Esophagus squamous epithelium (tissue), 5 donors: ENCODE data around the gene IL20RA. TPM values are rescaled to one million over a fixed set of nuclear protein-coding genes. Genes with fewer than 3 reads are reported as not detected.
A peak's percentile ranks its signal among the peaks of the same experiment; 100 is the strongest.

Source experiments
- DNase-seq: peaks from one replicate; lab custom pipeline; 2025; lab: John Stamatoyannopoulos, UW
- H3K27ac ChIP-seq, 4 donors: fragments of 200-600 bp; sonication (generic); one replicate each; pipeline ENCODE4 v1.5.1; 2016 to 2019; ENCODE audit warnings: mild to moderate bottlenecking in 1 of 4
- H3K27me3 ChIP-seq, 4 donors: fragments of 200-600 bp; sonication (generic); 1 replicate in 3 of 4; 2 replicates in 1 of 4; pipeline versions ENCODE4 v1.5.1 to v1.6.0; 2017 to 2021; ENCODE audit warnings: antibody characterized with exemption in 1 of 4
- H3K36me3 ChIP-seq, 3 donors: fragments of 200-600 bp; sonication (generic); one replicate each; pipeline ENCODE4 v1.5.1; 2016 to 2019
- H3K4me1 ChIP-seq, 3 donors: fragments of 200-600 bp; sonication (generic); one replicate each; pipeline ENCODE4 v1.5.1; 2017 to 2019
- H3K4me3 ChIP-seq, 4 donors: fragments of 200-600 bp; sonication (generic); 1 replicate in 3 of 4; 2 replicates in 1 of 4; pipeline ENCODE4 v1.5.1; 2016 to 2019; ENCODE audit warnings: mild to moderate bottlenecking in 2 of 4, moderate library complexity in 1 of 4
- H3K9me3 ChIP-seq, 3 donors: fragments of 200-600 bp; sonication (generic); one replicate each; pipeline ENCODE4 v1.5.1; 2016 to 2019
- CTCF ChIP-seq, 6 experiments: fragments of 450-650 bp in 4 of 6; fragments of 200-600 bp in 2 of 6; sonication (generic) in 2 of 6; IDR thresholded peaks; one replicate each; pipeline ENCODE4 v1.5.1; 2016 to 2019; ENCODE audit warnings: antibody characterized with exemption in 6 of 6, mild to moderate bottlenecking in 4 of 6, moderate library complexity in 4 of 6
- POLR2A ChIP-seq, 4 donors: fragments of 450-650 bp; IDR thresholded peaks; one replicate each; pipeline ENCODE4 v1.6.1; 2017; ENCODE audit warnings: antibody characterized with exemption in 4 of 4, mild to moderate bottlenecking in 4 of 4, moderate library complexity in 3 of 4
- WGBS, 2 donors: methylation state at CpG; one replicate each; pipeline ENCODE4 v1.1.5; 2018; 5-methylcytosine and 5-hydroxymethylcytosine counted together
- intact Hi-C: fragments of 100-400 bp; cut with DNase I; formaldehyde crosslinking; loops from one replicate; pipeline ENCODE4 v1.15.0; 2022
- total RNA-seq, 4 donors: library from RNA; depleted of rRNA; stranded (reverse); fragments of >200 nt; gene quantifications; one replicate each; pipeline ENCODE4 v1.1.0, GENCODE V29; 2016
- donor health status: DM: yes; HTN: yes; CAD: no.

Gene IL20RA
- total RNA-seq, 4 donors from 2014 or later = 11.1 to 20.7 (median 13.1) TPM

DNA sequence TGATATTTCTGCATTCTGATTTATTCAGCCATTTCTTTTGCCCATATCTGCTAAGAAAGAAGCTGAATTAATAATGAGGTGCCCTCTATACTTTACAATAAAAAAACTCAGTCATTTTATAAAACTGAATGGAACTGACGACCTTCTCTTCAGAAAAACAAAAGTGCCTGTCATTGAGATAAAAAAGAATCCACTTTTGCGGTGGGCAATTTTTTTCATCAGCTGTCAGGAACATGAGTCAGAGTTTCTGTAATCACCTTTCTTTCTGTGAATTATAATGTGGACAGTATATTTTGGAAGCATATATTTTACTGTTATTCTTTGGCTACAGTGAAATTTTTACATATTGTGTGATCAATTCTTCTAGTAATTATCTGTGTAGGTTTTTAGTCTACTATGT, 33.4 kb downstream of the IL20RA start:
- no peak for DNase-seq
- WGBS, 2 donors = 29 to 36% methylated on average over 2 of the region's 2 CpGs
- Histone ChIP-seq H3K4me1 (peaks cover 0 to 44% (median 10%) of the 10 kb centered on the region in 3 donors), H3K9me3 (no peaks in the 10 kb centered on the region), H3K36me3 (peaks cover 0 to 21% (median 0%) of the 10 kb centered on the region in 3 donors), H3K27ac (no peak overlapping the region), H3K27me3 (peaks cover 0 to 4% (median 0%) of the 10 kb centered on the region in 4 donors), H3K4me3 (no peak overlapping the region)
- intact Hi-C loops = no loop called here
- TF ChIP-seq POLR2A (IDR thresholded peaks at IDR 0.05) (no peak), CTCF (IDR thresholded peaks at IDR 0.05) (no peak)

- Histone ChIP-seq H3K4me3 (no peak overlapping the region), H3K27me3 (no peaks in the 10 kb centered on the region), H3K4me1 (peaks cover 0 to 39% (median 10%) of the 10 kb centered on the region in 3 donors), H3K9me3 (no peaks in the 10 kb centered on the region), H3K27ac (no peak overlapping the region), H3K36me3 (peaks cover 0 to 26% (median 0%) of the 10 kb centered on the region in 3 donors)
- WGBS, 2 donors = 88 to 89% methylated on average over 4 of the region's 4 CpGs
- intact Hi-C loops = no loop called here
- no peak for DNase-seq
- TF ChIP-seq CTCF (IDR thresholded peaks at IDR 0.05) (no peak), POLR2A (IDR thresholded peaks at IDR 0.05) (no peak)
Measured at GRCh38 chr6:137010128-137010718, 34.5 kb downstream of the IL20RA start.

- no peak overlapping the region for H3K4me3 ChIP-seq
- TF ChIP-seq POLR2A (IDR thresholded peaks at IDR 0.05) = no peak
- no peak for TF ChIP-seq CTCF (IDR thresholded peaks at IDR 0.05)
- H3K36me3 ChIP-seq = peaks cover 0 to 26% (median 0%) of the 10 kb centered on the region in 3 donors
- no peak overlapping the region for H3K27ac ChIP-seq
- H3K4me1 ChIP-seq = peaks cover 0 to 26% (median 10%) of the 10 kb centered on the region in 3 donors
- 53 to 54% methylated on average over 9 of the region's 9 CpGs for WGBS, 2 donors
- no peak for DNase-seq
- intact Hi-C loops = no loop called here
- H3K27me3 ChIP-seq = no peaks in the 10 kb centered on the region
- H3K9me3 ChIP-seq = no peaks in the 10 kb centered on the region
Measured at GRCh38 chr6:137008204-137008603, 36.6 kb downstream of the IL20RA start.

GRCh38 chr6:137006056-137006455, 38.7 kb downstream of the IL20RA start:
- no peak for DNase-seq
- Histone ChIP-seq H3K36me3 (peaks cover 0 to 26% (median 0%) of the 10 kb centered on the region in 3 donors), H3K27ac (no peak overlapping the region), H3K4me3 (no peak overlapping the region), H3K9me3 (no peaks in the 10 kb centered on the region), H3K4me1 (peaks cover 0 to 32% (median 15%) of the 10 kb centered on the region in 3 donors), H3K27me3 (no peaks in the 10 kb centered on the region)
- 85 to 91% methylated on average over 9 of the region's 9 CpGs for WGBS, 2 donors
- intact Hi-C loops = no loop called here
- TF ChIP-seq CTCF (IDR thresholded peaks at IDR 0.05) (no peak), POLR2A (IDR thresholded peaks at IDR 0.05) (no peak)

- Histone ChIP-seq H3K9me3 (no peaks in the 10 kb centered on the region), H3K4me3 (no peak overlapping the region), H3K36me3 (peaks cover 0 to 26% (median 0%) of the 10 kb centered on the region in 3 donors), H3K4me1 (peaks cover 0 to 32% (median 13%) of the 10 kb centered on the region in 3 donors), H3K27ac (peak overlapping the region in 1 of 4 donors; percentile 4), H3K27me3 (no peaks in the 10 kb centered on the region)
- intact Hi-C loops = no loop called here
- no peak for TF ChIP-seq CTCF (IDR thresholded peaks at IDR 0.05)
- no peak for TF ChIP-seq POLR2A (IDR thresholded peaks at IDR 0.05)
- DNase-seq = no peak
- 53 to 64% methylated on average over 6 of the region's 6 CpGs for WGBS, 2 donors
Measured at GRCh38 chr6:137005073-137005472, 39.7 kb downstream of the IL20RA start.
